NK-92 treated with Interleukin-12 subunit alpha and Interleukin-12 subunit beta, amount 100 ng/mL, for 24 hours (cell line): Measurements from ENCODE around the gene ZMAT3.

Experiments used
- DNase-seq: peaks from one replicate; lab custom pipeline; 2025; lab: John Stamatoyannopoulos, UW

Gene ZMAT3

GRCh38 chr3:179021119-179021903 is 50.3 kb downstream of the ZMAT3 start:
- no peak for DNase-seq

- no peak for DNase-seq
Observed at GRCh38 chr3:179020112-179020511, 51.5 kb downstream of the ZMAT3 start.

- no peak for DNase-seq
Observed at GRCh38 chr3:179018808-179019207, 52.8 kb downstream of the ZMAT3 start.

GRCh38 chr3:179016979-179017670 is 54.5 kb downstream of the ZMAT3 start:
- no peak for DNase-seq

GRCh38 chr3:179015551-179016020 is 56.0 kb downstream of the ZMAT3 start:
- peak; percentile 8 for DNase-seq

GRCh38 chr3:179005706-179006105 is 65.9 kb downstream of the ZMAT3 start:
- DNase-seq = no peak

GRCh38 chr3:179005213-179005612 is 66.4 kb downstream of the ZMAT3 start:
- no peak for DNase-seq

GRCh38 chr3:179000659-179001058 is 71.0 kb downstream of the ZMAT3 start:
- DNase-seq = no peak

- no peak for DNase-seq
Observed at GRCh38 chr3:179000144-179000543, 71.5 kb downstream of the ZMAT3 start.

- no peak for DNase-seq
Observed at GRCh38 chr3:178996399-178996798, 75.2 kb downstream of the ZMAT3 start.

- no peak for DNase-seq
Observed at GRCh38 chr3:178990293-178990692, 81.3 kb downstream of the ZMAT3 start.

- no peak for DNase-seq
Observed at GRCh38 chr3:178989821-178990220, 81.8 kb downstream of the ZMAT3 start.

GRCh38 chr3:178987745-178988144 is 83.9 kb downstream of the ZMAT3 start:
- DNase-seq = no peak

- DNase-seq = no peak
Observed at GRCh38 chr3:178986456-178986855, 85.2 kb downstream of the ZMAT3 start.

GRCh38 chr3:178982137-178982536 is 89.5 kb downstream of the ZMAT3 start:
- no peak for DNase-seq

- no peak for DNase-seq
Observed at GRCh38 chr3:178975320-178975719, 96.3 kb downstream of the ZMAT3 start.

GRCh38 chr3:178971614-178972013 is 100.0 kb downstream of the ZMAT3 start:
- DNase-seq = no peak

GRCh38 chr3:178969004-178969700 is 102.5 kb downstream of the ZMAT3 start:
- DNase-seq = no peak
